OCI-LY1 (cell line): Measurements from ENCODE around the gene BRICD5.

Experiments used
- EZH2 ChIP-seq: fragments of 200-600 bp; sonication (generic), shearing (Covaris generic); IDR thresholded peaks from 2 replicates; pipeline ENCODE4 v1.8.0; 2017; ENCODE audit warnings: borderline replicate concordance, mixed run types, mild to moderate bottlenecking, antibody characterized with exemption, low read length, moderate library complexity, mixed read lengths
- TF ChIP-seq, protein P1 (sequence below): fragments of 200-600 bp; sonication (generic), shearing (Covaris generic); IDR thresholded peaks from 2 replicates; pipeline ENCODE4 v1.5.1; 2017; ENCODE audit warnings: mild to moderate bottlenecking, antibody characterized with exemption, low read length, moderate library complexity, mixed read lengths

DNA sequence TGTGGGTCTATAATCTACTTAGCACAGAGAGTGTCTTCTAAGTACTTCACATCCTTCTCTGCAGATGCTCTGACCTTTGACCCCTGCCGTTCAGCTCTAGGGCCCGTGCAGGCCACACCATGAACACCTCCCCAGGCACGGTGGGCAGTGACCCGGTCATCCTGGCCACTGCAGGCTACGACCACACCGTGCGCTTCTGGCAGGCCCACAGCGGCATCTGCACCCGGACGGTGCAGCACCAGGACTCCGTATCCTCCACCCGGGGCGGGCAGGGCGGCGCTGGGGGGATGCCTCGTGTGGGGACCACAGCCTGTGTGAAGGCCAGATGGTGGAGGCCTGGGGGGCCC lies 4.7 kb downstream of the BRICD5 start:
- TF ChIP-seq, protein P1, sequence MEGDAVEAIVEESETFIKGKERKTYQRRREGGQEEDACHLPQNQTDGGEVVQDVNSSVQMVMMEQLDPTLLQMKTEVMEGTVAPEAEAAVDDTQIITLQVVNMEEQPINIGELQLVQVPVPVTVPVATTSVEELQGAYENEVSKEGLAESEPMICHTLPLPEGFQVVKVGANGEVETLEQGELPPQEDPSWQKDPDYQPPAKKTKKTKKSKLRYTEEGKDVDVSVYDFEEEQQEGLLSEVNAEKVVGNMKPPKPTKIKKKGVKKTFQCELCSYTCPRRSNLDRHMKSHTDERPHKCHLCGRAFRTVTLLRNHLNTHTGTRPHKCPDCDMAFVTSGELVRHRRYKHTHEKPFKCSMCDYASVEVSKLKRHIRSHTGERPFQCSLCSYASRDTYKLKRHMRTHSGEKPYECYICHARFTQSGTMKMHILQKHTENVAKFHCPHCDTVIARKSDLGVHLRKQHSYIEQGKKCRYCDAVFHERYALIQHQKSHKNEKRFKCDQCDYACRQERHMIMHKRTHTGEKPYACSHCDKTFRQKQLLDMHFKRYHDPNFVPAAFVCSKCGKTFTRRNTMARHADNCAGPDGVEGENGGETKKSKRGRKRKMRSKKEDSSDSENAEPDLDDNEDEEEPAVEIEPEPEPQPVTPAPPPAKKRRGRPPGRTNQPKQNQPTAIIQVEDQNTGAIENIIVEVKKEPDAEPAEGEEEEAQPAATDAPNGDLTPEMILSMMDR: no peak
- TF ChIP-seq EZH2: no peak
